Retinal pigment epithelial cell (primary cell): Measurements from ENCODE around the gene IL15RA.
"Not testable (repeated sequence)": the region's sequence is repeated elsewhere in the genome, so short reads cannot be mapped to it uniquely, and the experiment has no call there.

Experiments used
- DNase-seq: peaks from one replicate; pipeline ENCODE4 v3.0.0-alpha.2; 2010; ENCODE audit warnings: low read depth
- H3K4me3 ChIP-seq: 2 replicates; pipeline ENCODE4 v1.5.1; 2011; ENCODE audit warnings: mild to moderate bottlenecking, low read length, control low read depth, moderate library complexity
- CTCF ChIP-seq: conservative IDR thresholded peaks from 2 replicates; pipeline ENCODE4 v1.5.1; 2011; ENCODE audit warnings: low read depth, low read length, control low read depth, inconsistent platforms

Gene IL15RA

GRCh38 chr10:5951167-5951711 is 26.1 kb downstream of the IL15RA start:
- H3K4me3 ChIP-seq, result no peak overlapping the region
- TF ChIP-seq CTCF, result no peak
- DNase-seq, result no peak

- peak; percentile 72 for TF ChIP-seq CTCF
Measured at GRCh38 chr10:5949009-5949759, 28.2 kb downstream of the IL15RA start.

GRCh38 chr10:5948208-5948585 is 29.1 kb downstream of the IL15RA start:
- no peak for TF ChIP-seq CTCF
- H3K4me3 ChIP-seq, result no peak overlapping the region
- no peak for DNase-seq

More at GRCh38 chr10:5949009-5949759, 28.2 kb downstream of the IL15RA start:
- DNase-seq, result no peak
- no peak overlapping the region for H3K4me3 ChIP-seq

- no peak overlapping the region for H3K4me3 ChIP-seq
- no peak for TF ChIP-seq CTCF
- no peak for DNase-seq
Measured at GRCh38 chr10:5947471-5948207, 29.7 kb downstream of the IL15RA start.

GRCh38 chr10:5946786-5947185 is 30.6 kb downstream of the IL15RA start:
- DNase-seq, result no peak
- H3K4me3 ChIP-seq, result no peak overlapping the region
- no peak for TF ChIP-seq CTCF

GRCh38 chr10:5946419-5946775 is 30.9 kb downstream of the IL15RA start:
- H3K4me3 ChIP-seq, DNase-seq: not testable (repeated sequence)

GRCh38 chr10:5945561-5946418 is 31.6 kb downstream of the IL15RA start:
- DNase-seq, result peak; percentile 36
- no peak overlapping the region for H3K4me3 ChIP-seq
- no peak for TF ChIP-seq CTCF
